OCI-LY3 (cell line): ENCODE data around the gene PNKP.

Experiments used
- H2AFZ ChIP-seq: fragments of 200-600, 300-600 bp; shearing (Covaris generic); 2 replicates; pipeline ENCODE4 v1.6.0; 2014; ENCODE audit warnings: antibody characterized with exemption, low read depth, low read length
- H3K27ac ChIP-seq: fragments of 200-600, 300-600 bp; sonication (generic); 2 replicates; pipeline ENCODE4 v1.5.1; 2014; ENCODE audit warnings: mild to moderate bottlenecking, low read length, moderate library complexity, mixed read lengths
- H3K27me3 ChIP-seq: fragments of 200-600, 300-600 bp; sonication (generic); 2 replicates; pipeline ENCODE4 v1.6.1; 2014; ENCODE audit warnings: low read depth, low read length, mixed read lengths
- H3K36me3 ChIP-seq: fragments of 200-600, 300-600 bp; sonication (generic); replicated peaks from 2 replicates; pipeline ENCODE3; 2014; ENCODE audit warnings: low read depth, low read length, mixed read lengths
- H3K4me1 ChIP-seq: fragments of 300-600, 200-600 bp; sonication (generic); 2 replicates; pipeline ENCODE4 v1.6.1; 2014; ENCODE audit warnings: low read length, mixed read lengths
- H3K4me2 ChIP-seq: fragments of 200-600, 300-600 bp; sonication (generic); 2 replicates; pipeline ENCODE4 v1.6.1; 2014; ENCODE audit warnings: low read length, mixed read lengths
- H3K4me3 ChIP-seq: fragments of 300-600, 200-600 bp; sonication (generic); 2 replicates; pipeline ENCODE4 v1.5.1; 2014; ENCODE audit warnings: antibody characterized with exemption, mild to moderate bottlenecking, low read length, moderate library complexity
- H3K79me2 ChIP-seq: fragments of 300-600, 200-600 bp; shearing (Covaris generic); 2 replicates; pipeline ENCODE4 v1.6.1; 2014; ENCODE audit warnings: mild to moderate bottlenecking, low read length, mixed read lengths
- H3K9ac ChIP-seq: fragments of 300-600, 200-600 bp; shearing (Covaris generic); 2 replicates; pipeline ENCODE4 v1.6.0; 2014; ENCODE audit warnings: mild to moderate bottlenecking, low read length, moderate library complexity
- H3K9me3 ChIP-seq: fragments of 200-600, 300-600 bp; shearing (Covaris generic); 2 replicates; pipeline ENCODE4 v1.6.1; 2014; ENCODE audit warnings: low read length, mixed read lengths; ENCODE audit not compliant: insufficient read depth
- H4K20me1 ChIP-seq: fragments of 200-600, 300-600 bp; sonication (generic); 2 replicates; pipeline ENCODE4 v1.6.1; 2016; ENCODE audit warnings: low read length, mixed read lengths; ENCODE audit not compliant: insufficient read depth
- EZH2phosphoT487 ChIP-seq: fragments of 200-600 bp; shearing (Covaris generic); IDR thresholded peaks from 2 replicates; pipeline ENCODE4 v1.6.1; 2018; ENCODE audit warnings: antibody characterized with exemption, mixed run types, low read depth
- TF ChIP-seq, protein P1 (sequence below): fragments of 200-600, 300-600 bp; sonication (generic); IDR thresholded peaks from 2 replicates; pipeline ENCODE4 v1.5.1; 2014; ENCODE audit warnings: antibody characterized with exemption, low read length, low read depth

The PNKP gene

GRCh38 chr19:49840321-49840720 lies 27.1 kb downstream of the PNKP start:
- peaks cover 4% of the 10 kb centered on the region; the same call in 1 of the 2 replicates for H4K20me1 ChIP-seq
- no peak overlapping the region for H3K4me2 ChIP-seq
- H3K9me3 ChIP-seq = no peaks in the 10 kb centered on the region
- no peaks in the 10 kb centered on the region for H3K79me2 ChIP-seq
- H3K27me3 ChIP-seq = no peaks in the 10 kb centered on the region
- no peak overlapping the region for H3K9ac ChIP-seq
- H3K27ac ChIP-seq = no peak overlapping the region
- no peak overlapping the region for H2AFZ ChIP-seq
- H3K4me1 ChIP-seq = peaks cover 3% of the 10 kb centered on the region; the same call in 1 of the 2 replicates
- H3K36me3 ChIP-seq = peaks cover 50% of the 10 kb centered on the region
- TF ChIP-seq EZH2phosphoT487 = no peak
- TF ChIP-seq, protein P1, sequence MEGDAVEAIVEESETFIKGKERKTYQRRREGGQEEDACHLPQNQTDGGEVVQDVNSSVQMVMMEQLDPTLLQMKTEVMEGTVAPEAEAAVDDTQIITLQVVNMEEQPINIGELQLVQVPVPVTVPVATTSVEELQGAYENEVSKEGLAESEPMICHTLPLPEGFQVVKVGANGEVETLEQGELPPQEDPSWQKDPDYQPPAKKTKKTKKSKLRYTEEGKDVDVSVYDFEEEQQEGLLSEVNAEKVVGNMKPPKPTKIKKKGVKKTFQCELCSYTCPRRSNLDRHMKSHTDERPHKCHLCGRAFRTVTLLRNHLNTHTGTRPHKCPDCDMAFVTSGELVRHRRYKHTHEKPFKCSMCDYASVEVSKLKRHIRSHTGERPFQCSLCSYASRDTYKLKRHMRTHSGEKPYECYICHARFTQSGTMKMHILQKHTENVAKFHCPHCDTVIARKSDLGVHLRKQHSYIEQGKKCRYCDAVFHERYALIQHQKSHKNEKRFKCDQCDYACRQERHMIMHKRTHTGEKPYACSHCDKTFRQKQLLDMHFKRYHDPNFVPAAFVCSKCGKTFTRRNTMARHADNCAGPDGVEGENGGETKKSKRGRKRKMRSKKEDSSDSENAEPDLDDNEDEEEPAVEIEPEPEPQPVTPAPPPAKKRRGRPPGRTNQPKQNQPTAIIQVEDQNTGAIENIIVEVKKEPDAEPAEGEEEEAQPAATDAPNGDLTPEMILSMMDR = no peak
- H3K4me3 ChIP-seq = no peak overlapping the region

DNA sequence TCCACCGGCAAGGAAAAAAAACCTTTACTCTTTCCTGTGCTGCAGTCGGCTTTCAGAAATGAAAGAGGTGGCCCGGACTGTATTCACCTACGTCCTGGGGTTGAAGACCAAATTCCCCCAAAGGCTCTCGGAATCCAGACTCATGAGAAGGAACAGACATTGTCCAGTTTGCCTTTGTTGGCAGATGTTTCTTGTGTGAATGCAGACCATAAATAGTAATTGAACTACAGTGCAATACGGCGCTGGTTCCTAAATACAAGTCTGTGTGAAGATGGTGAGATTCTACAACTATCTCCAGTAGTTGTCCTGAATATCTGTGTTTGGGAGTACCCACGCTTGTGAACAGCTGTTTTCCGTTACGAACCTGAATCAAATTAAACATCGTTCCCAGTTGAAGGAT lies 27.7 kb downstream of the PNKP start:
- H3K4me1 ChIP-seq = peaks cover under 1% of the 10 kb centered on the region; the same call in 1 of the 2 replicates
- no peaks in the 10 kb centered on the region for H3K79me2 ChIP-seq
- peaks cover 53% of the 10 kb centered on the region for H3K36me3 ChIP-seq
- H3K9ac ChIP-seq = no peak overlapping the region
- no peak overlapping the region for H2AFZ ChIP-seq
- peaks cover 4% of the 10 kb centered on the region; the same call in 1 of the 2 replicates for H4K20me1 ChIP-seq
- no peak overlapping the region for H3K4me2 ChIP-seq
- no peak overlapping the region for H3K4me3 ChIP-seq
- no peaks in the 10 kb centered on the region for H3K27me3 ChIP-seq
- H3K27ac ChIP-seq = no peak overlapping the region
- H3K9me3 ChIP-seq = no peaks in the 10 kb centered on the region
- TF ChIP-seq, protein P1 = no peak
- TF ChIP-seq EZH2phosphoT487 = no peak

DNA sequence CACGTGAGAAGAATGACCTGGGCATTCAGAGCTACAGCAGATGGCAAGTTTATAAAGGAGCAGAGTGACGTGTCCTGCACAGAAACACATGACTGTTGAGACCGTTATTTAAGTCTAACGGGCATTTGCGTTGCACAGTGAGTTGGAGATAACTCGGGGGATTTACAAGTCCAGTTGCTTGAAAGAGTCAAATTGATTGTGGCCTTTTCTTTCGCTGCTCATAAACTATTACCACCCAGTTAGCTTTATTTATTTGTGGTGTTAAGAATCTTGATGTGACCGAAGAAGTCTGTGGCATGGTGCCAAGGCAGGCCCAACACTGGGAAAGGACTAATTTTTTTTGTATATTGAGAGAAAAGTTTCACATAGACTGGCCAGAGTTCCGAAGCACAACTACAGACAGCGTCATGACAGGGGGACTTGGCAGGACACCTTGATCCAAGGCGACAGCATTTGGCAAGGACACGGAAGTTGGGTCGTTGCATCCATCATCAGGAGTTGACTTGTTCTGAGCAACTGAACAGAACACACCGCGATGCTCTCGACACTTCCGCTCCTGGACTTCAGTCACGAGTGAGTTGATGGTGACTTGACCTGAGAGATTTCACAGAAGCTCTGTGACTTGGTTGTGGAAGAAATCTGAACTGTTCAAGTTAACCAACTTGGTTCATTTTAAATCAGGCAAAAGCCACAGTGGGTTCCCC lies 28.3 kb downstream of the PNKP start:
- Histone ChIP-seq H3K27me3 (no peaks in the 10 kb centered on the region), H3K36me3 (peaks cover 58% of the 10 kb centered on the region), H3K9ac (no peak overlapping the region), H3K27ac (no peak overlapping the region), H3K4me3 (no peak overlapping the region), H3K4me1 (no peaks in the 10 kb centered on the region), H2AFZ (no peak overlapping the region), H3K9me3 (no peaks in the 10 kb centered on the region), H4K20me1 (peaks cover 4% of the 10 kb centered on the region; the same call in 1 of the 2 replicates), H3K4me2 (no peak overlapping the region), H3K79me2 (no peaks in the 10 kb centered on the region)
- TF ChIP-seq, protein P1 = no peak
- TF ChIP-seq EZH2phosphoT487 = no peak

- H3K27me3 ChIP-seq = no peaks in the 10 kb centered on the region
- H3K36me3 ChIP-seq = peaks cover 68% of the 10 kb centered on the region
- TF ChIP-seq, protein P1 = no peak
- TF ChIP-seq EZH2phosphoT487 = no peak
- H3K4me3 ChIP-seq = no peak overlapping the region
- no peaks in the 10 kb centered on the region for H3K9me3 ChIP-seq
- H3K4me1 ChIP-seq = no peaks in the 10 kb centered on the region
- H3K79me2 ChIP-seq = no peaks in the 10 kb centered on the region
- H3K4me2 ChIP-seq = no peak overlapping the region
- H3K27ac ChIP-seq = no peak overlapping the region
- H3K9ac ChIP-seq = no peak overlapping the region
- peaks cover 4% of the 10 kb centered on the region; the same call in 1 of the 2 replicates for H4K20me1 ChIP-seq
- H2AFZ ChIP-seq = no peak overlapping the region
Observed at GRCh38 chr19:49837425-49837824, 30.0 kb downstream of the PNKP start.
